NCI-H1417 (cell line): ENCODE results near the gene ITGA2.
"Not testable (repeated sequence)": the region's sequence is repeated elsewhere in the genome, so short reads cannot be mapped to it uniquely, and the experiment has no call there.

Experiments used
- DNase-seq, 3 experiments: peaks; one replicate each; lab custom pipeline; 2025; lab: John Stamatoyannopoulos, UW

The ITGA2 gene

DNA sequence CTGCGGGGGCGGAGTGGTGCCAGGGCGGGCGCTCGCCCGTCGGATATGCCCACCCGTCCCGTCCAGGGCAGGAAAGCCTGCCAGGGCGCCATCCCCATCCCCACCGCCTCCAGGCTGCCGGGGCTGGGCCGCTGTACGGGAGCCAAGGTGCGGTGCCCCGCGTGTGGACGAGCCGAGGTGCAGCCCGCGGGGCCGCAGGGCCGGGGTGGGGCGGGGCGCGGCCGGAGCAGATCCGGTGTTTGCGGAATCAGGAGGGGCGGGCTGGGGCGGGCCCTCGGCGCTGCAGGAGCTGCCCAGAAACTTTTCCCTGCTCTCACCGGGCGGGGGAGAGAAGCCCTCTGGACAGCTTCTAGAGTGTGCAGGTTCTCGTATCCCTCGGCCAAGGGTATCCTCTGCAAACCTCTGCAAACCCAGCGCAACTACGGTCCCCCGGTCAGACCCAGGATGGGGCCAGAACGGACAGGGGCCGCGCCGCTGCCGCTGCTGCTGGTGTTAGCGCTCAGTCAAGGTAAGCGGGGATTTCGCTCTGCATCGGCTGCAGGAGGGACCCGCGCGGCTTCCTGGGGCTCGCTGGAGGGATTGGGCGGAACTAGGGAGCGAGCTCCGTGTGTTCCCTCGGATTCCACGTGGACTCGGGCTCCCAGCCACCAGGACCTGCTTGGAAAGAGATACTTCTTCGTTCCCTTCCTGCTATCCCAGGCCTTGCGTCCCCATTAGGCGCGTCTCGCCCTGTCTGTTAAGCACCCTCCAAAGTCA is at the start of gene ITGA2:
Gene ITGA2 (plus strand): TSS at position 328 of the 756 bp plus-strand sequence. CDS start 117 bp downstream, at position 445.
- DNase-seq: peak in 2 of 3 experiments; percentile 55 to 56

DNA sequence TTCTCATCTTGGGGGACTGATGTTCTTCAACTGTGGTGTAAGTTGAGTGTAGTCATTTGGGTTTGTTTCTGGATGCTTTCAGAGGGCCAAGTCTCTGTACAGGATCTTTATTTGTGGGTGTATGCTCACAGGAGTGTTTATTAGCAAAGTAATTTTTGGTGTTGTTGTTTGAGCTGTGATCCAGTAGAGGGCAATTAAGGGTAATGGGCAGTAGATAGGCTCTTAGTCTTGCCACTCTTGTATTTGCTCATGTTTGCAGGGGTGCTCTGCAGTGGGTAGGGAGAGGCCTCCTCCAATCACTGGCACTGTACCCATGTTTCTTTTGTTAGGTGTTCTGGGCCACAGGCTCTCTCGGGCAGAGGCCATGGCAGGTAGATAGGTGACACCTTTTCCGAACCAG is 45.9 kb upstream of the ITGA2 start:
- no peak for DNase-seq

DNA sequence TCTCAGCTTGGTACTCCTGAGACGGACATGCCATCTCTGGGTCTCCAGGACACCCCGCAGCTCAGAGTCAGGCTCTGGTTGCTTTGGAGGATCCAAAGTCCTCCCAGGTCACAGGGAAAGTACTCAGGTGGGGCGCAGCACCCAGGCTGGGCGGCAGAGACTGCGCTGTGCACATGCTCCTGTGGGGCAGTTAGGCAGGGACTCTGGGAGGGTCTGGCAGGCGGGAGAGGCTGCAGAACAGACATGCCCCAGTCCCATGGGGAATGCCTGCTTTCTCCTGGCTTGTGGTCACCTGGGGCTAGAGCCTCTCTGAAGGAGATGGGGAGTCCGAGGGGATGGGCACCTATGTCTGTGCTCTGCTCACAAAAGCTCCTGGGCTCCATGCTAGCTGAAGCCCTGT is 45.3 kb upstream of the ITGA2 start:
- no peak for DNase-seq

DNA sequence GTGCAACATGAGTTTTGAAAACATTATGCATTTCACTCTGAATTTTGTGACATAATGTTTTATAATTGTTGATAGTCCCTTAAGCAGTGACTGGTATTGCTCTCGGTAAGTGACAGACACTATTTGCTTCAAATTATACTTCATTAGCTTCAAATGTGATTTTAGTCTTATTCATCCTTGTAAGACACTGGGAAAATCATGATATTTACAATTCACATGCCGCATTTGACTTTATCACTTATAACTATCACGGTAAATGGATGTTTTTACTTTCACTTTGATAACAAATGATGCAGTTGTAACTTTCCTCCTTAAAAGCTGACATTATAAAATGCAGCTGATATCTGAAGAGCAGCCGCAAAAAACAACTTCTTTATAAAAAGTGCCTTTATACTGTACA is 44.1 kb upstream of the ITGA2 start:
- DNase-seq: no peak

DNA sequence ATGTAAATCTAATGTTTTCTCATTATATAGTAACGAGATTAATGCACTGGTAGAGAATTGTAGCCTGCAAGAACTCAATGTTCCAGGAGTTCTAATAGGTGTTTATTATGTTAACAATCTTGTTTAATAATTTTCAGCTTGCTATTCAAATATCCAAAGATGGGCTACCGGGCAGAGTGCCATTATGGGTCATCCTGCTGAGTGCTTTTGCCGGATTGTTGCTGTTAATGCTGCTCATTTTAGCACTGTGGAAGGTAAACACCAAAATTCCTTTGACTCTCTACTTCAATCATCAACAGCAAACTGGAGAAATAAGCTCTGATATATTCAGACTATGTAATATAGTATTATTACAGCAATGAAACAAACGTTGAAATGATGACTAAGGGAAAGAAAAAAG is 41.9 kb upstream of the ITGA2 start:
- DNase-seq: peak in 1 of 3 experiments; percentile 5

DNA sequence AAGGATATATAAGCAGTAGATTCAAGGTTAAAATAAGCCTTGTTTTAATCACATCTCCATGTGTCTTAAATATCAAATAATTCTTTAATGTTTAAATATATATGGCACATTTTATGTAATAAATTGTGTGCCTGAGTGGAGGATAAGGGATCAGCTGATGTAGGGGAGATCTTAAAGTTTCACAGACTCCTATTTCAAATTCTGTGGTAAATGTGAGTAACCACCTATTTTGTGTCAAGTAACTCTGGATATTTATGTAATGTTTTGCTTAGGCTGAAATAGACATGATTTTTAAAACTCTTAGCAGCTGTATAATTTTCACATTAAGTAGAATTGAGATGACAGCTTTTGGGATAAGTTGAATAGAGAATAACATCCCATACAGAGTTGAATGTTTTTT is 41.3 kb upstream of the ITGA2 start:
- DNase-seq: no peak

DNA sequence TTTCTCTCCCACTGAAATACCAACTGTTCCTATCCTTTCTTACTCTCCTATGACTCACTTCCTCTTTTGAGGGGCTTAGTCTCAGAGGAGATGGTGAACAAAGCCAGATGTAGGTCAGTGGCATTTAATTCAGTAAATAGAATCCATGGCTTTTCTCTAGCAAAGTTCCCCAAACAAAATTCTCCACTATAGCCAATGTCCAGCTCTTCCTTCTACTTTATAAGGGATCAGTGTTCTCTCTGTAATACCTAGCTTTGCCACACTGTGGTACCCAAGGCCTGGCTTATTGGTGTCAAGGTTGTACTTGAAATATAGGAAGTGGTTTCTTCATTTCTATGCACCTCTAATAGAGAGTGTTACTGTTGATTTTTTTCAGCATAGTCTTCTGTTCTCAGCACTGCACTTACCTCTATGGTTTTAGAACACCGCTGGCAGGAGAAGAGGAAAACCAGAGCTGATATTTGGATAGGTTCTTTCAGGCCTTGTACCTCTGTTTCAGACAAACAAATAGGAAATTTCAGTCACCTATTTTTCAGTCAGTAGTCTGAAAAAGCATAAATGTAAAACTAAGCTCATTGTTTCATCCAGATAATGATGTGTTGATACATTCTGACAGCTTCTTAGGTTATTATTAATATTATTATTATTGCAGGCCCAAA is 40.6 kb upstream of the ITGA2 start:
- peak; percentile 26 to 77 (median 75) for DNase-seq

DNA sequence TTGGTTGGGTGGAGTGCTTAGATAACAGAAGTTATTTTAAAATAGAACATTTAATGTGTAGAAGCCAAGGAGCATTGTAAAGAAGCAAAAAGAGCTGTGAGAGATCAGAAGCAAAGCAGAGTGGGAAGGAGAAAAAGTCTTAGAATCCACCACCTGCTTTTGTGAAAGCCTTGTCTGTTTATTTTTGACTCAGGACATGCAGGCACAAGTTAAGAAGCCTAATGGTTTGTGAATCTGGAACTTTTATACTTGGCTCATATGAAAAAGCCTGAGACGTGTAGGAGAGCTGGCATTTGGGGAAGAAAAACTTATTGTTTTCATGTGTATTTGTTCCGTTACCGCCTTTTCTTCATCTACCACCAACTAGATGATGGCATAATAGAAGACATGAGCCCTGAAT is 38.5 kb upstream of the ITGA2 start:
- DNase-seq: no peak

DNA sequence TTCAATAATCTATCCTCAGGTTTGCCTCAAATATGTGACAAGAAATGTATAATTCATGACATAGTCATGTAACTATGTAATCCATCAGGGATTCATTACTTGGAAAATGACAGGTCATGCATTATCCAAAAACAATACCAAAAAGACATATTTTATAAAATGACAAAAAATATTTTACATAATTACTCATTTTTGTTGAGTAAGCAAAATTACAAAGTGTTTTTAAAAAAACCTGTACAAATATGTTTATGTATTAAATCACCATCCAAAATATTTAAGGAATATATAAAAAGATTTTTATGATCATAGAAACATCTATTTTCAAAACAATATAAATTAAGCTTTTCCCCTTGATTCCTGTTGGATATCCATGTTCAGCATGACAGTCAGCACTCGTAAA is 36.7 kb upstream of the ITGA2 start:
- DNase-seq: no peak

DNA sequence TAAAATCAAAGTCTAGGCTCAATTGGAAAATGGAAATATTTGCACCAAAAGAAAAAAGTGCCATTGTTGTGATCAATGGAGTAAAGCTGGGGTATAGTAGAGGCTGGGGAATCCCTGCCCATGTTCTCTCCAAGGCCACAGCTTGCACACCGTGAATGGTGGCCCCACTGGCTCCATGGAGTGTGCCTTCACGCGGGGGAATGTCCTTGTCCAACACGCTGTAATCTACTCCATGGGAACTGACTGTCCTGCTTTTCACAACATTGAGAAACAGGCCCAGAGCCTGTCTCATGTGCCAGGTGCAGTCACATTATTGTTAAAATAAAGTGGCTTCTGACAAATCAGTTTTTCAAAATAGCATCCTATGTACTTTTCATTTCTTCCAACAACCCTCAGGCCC is 33.1 kb upstream of the ITGA2 start:
- no peak for DNase-seq

DNA sequence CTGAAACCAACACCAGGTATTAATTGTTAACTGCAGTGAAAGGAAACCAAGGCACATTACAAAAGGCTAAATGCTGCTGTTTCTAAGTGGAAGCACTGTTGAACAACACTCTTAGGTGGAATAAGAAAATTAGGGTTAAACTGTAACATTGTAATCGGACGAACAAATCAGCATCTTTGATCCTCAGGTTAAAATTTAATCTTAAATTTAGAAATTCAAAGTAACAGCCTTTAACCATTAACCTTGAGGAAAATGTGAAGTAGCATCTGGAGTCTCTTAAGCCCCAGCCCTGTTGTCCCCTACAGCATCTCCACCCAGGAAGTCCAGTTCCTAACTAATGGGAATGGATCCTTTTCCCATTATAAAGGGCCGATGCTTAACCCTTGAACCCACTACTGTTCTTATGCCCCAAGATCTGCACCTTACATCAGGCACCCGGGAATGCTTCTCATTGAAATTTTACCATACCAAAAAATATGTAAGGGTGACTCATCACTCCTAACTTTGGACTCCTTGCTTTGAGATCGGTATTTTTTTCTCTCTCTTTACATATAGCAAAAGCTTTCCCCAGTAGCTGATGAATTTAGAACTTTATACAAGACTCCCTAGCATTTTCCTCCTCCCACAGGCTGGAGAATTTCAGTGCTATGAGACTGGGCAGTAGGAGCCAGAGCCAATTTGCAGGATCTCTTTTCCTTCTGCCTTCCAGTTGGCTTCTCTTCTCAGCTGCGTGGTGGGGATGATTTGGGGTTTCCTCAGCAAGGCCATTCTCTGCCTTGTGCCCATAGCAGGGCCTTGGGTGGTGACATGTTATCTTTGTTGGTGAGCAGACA is 32.0 kb upstream of the ITGA2 start:
- DNase-seq: no peak

DNA sequence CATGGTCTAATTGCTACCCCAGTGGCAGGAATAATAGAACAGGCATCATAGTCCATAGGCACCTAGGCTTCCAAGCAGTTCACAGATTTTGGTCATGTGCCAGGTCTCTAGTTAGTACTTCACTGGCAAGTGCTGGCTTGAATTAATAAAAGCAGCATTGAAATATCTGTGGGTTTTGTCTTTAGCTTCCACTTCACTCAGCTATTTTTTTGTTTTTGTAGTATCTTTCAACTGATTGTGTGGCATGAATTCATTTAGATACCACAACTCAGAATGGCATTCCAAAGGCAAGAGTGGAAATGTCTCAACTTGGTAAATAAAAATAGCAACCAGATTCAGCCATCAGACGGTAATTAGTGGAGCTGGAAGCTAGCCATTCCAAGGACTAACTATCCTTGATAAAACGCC is 27.9 kb upstream of the ITGA2 start:
- DNase-seq: peak in 1 of 3 experiments; percentile 7

DNA sequence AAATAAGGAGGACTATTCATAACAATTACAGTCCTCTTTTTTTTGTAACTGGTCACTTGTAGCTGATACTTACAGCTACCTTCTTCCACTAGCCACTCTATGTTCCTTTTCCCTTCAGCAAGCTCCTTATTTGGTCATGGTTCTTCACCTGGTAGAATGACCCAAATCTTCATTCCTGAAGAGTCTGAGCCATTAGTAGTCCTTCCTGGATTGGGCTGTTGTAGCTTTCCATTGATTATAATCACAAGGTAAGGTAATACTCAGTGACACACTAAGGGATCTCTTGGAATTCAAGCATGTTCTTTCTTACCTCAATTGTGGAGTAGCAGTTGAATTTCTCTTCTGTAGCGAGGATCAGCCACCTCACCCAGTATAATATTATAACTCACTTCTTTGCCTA is 25.5 kb upstream of the ITGA2 start:
- no peak for DNase-seq

DNA sequence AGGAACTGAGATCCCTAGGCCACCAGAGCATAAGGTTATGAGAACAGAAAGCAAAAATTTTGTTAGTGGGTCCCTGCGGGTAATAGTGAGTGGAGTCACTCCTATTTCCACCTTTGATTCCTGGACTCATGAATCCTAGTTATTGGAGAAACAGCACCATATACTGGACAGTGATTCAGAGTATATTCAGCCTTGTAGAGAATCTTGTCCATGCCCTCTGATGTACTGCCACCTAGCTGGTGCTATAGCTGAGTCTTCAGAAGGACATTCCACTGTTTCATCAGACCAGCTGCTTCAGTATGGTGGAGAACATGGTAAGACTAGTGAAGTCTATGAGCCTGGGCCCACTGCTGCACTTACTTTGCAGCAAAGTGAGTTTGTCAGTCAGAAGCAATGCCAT is 25.0 kb upstream of the ITGA2 start:
- no peak for DNase-seq

DNA sequence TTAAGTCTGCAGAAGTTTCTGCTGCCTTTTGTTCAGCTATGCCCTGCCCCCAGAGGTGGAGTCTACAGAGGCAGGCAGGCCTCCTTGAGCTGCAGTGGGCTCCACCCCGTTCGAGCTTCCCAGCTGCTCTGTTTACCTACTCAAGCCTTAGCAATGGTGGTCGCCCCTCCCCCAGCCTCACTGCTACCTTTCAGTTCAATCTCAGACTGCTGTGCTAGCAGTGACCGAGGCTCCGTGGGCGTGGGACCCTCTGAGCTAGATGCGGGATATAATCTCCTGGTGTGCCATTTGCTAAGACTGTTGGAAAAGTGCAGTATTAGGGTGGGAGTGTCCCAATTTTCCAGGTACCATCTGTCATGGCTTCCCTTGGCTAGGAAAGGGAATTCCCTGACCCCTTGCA is 13.0 kb upstream of the ITGA2 start:
- DNase-seq: not testable (repeated sequence)

DNA sequence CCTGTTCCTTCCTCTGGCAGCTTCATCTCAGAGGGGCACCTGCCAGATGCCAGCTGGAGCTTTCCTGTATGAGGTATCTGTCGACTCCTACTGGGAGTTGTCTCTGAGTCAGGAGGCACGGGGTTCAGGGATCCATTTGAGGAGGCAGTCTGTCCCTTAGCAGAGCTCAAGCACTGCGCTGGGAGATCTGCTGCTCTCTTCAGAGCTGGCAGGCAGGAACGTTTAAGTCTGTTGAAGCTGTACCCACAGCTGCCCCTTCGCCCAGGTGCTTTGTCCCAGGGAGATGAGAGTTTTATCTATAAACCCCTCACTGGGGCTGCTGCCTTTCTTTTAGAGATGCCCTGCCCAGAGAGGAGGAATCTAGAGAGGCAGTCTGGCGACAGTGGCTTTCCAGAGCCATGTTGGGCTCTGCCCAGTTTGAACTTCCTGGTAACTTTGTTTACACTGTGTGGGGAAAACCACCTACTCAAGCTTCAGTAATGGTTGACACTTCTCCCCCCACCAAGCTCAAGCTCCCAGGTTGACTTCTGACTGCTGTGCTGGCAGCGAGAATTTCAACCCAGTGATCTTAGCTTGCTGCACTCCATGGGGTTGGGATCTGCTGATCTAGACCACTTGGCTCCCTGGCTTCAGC is 11.8 kb upstream of the ITGA2 start:
- DNase-seq: no peak

DNA sequence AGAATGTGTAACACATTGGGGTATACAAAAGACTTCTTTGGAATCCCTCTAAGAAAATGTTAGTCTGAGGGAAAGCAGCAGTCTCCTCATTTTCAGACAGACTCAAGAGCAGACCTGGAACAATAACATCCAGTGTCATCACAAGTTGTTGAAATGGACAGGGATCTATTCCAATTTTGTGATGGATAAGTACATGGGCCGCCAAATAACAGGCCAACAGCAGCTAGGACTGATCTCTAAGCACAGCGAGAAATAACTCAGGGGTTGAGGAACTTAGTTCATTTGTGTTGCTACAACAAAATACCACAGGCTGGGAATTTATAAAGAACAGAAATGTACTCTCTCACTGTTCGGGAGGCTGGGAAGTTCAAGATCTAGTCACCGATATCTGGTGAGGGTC is 7.6 kb upstream of the ITGA2 start:
- DNase-seq: no peak

DNA sequence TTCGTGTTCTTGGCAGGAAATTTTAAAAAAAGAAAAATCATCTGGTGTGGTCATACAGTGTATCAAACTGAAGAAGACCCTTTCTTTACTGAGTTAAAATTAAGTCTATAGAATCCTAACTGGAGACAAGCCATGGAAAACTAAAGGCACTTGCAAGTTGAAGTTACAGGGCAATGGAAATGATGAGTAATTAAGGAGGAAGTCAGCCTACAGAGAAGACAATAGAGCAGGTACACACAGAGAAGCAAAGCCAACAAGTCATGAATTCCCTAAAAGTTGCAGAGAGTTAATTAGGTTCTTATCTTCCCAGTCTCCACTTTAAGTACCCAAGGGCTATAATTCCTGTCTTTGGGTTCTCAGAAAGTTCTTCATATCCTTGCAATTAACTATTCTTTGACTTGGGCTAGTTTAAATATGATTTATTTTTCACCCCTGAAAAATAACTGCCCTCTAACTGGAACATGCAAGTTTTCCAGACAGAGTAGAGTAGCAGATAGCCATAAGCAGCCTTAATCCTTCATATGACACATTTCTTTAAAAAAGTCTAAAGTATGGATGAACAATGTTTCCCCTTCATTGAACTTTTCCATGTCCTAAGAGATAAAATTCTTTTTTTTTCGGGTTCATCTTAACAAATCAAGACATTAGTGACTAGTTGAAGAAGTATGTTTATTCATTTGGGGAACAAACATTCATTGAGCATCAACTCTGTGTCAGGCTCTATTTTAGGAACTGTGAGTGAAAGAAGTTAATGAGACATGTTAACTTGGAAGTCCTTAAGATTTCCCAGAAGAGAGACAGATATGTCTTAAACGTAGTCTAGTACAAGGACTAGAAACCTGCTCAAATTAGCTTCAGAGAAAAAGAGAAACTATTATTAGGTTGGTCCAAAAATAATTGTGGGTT is 5.2 kb upstream of the ITGA2 start:
- no peak for DNase-seq

DNA sequence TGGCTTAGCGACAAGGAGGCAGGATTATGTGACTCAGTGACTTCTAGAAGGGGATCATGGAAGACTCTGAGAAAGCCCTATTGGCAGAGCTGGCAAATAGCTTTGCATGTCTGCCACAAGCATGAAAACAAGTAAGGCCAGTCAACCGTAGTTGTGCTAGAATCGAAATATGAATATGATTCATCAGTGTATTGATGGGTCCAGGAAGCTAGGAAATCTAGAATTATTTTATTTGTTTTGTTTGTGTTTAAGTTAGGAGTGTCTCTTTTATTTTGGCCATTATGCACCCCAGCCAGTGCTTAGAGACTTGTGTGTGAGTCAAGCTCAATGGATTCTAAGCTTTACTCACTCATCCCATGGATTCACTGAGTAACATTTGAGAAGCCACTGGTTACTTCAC is 3.8 kb upstream of the ITGA2 start:
- DNase-seq: no peak

DNA sequence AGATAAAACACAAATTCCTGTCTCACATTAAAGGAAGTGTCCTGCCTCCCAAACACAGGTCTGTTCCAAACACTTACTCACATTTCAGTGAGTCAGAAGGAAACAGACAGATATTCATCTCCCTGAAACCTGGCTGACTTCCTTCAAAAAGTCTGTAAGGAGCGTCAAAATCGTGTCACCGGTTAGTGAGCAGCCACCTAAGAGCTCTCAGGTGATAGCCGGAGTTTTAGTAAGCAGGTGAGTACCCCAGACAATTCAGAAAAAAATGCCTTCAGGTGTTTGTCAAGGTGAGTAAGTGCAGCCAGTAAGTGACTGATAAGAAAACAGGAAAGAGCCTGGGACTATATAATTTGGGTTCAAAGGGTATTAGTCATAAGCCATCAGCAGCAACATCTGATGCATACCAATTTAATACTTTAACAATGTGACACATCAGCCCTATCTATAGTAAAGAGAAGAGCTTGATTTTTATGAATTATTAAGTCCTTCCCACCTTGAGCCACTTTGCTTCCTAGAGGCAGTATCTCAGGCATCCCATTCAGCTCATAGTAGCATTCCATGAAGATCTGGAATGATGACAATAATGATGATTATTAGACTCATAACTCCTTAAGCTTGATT is 1.3 kb upstream of the ITGA2 start:
- DNase-seq: no peak
